GM12865 (cell line): ENCODE measurements around the gene BAIAP2.

Experiments used
- DNase-seq: peaks from one replicate; pipeline ENCODE4 v3.0.0; 2010; ENCODE audit warnings: low read depth
- H3K4me3 ChIP-seq: 2 replicates; pipeline ENCODE4 v1.5.1; 2011; ENCODE audit warnings: mild to moderate bottlenecking, low read depth, low read length, control low read depth
- CTCF ChIP-seq: IDR thresholded peaks from 2 replicates; pipeline ENCODE4 v1.5.1; 2011; ENCODE audit warnings: low read length, control low read depth, low read depth, inconsistent platforms; ENCODE audit not compliant: insufficient read depth; ENCODE audit errors: missing control alignments

Gene BAIAP2

GRCh38 chr17:81056312-81056711, 21.4 kb downstream of the BAIAP2 start:
- no peak for DNase-seq
- TF ChIP-seq CTCF = no peak
- H3K4me3 ChIP-seq = no peak overlapping the region

GRCh38 chr17:81057079-81057730, 22.3 kb downstream of the BAIAP2 start:
- no peak for TF ChIP-seq CTCF
- H3K4me3 ChIP-seq = no peak overlapping the region
- no peak for DNase-seq

- no peak for TF ChIP-seq CTCF
- no peak overlapping the region for H3K4me3 ChIP-seq
- no peak for DNase-seq
Measured at GRCh38 chr17:81057777-81058176, 22.8 kb downstream of the BAIAP2 start.

- DNase-seq = no peak
- no peak overlapping the region for H3K4me3 ChIP-seq
- no peak for TF ChIP-seq CTCF
Measured at GRCh38 chr17:81058263-81058871, 23.4 kb downstream of the BAIAP2 start.

- TF ChIP-seq CTCF = no peak
- no peak for DNase-seq
- no peak overlapping the region for H3K4me3 ChIP-seq
Measured at GRCh38 chr17:81059026-81059425, 24.1 kb downstream of the BAIAP2 start.

- DNase-seq = no peak
- H3K4me3 ChIP-seq = no peak overlapping the region
- no peak for TF ChIP-seq CTCF
Measured at GRCh38 chr17:81060416-81060815, 25.5 kb downstream of the BAIAP2 start.
